ENCODE measurements around the gene CACNA2D4.

Gene CACNA2D4

GRCh38 chr12:1885082-1885596 lies 33.3 kb downstream of the CACNA2D4 start:
- no peak for DNase-seq

GRCh38 chr12:1884651-1885050 lies 33.8 kb downstream of the CACNA2D4 start:
- DNase-seq, result no peak

- DNase-seq, result no peak
Measured at GRCh38 chr12:1883513-1883912, 34.9 kb downstream of the CACNA2D4 start.

GRCh38 chr12:1882850-1883470 lies 35.5 kb downstream of the CACNA2D4 start:
- DNase-seq, result no peak

- DNase-seq, result no peak
Measured at GRCh38 chr12:1882405-1882804, 36.0 kb downstream of the CACNA2D4 start.

- DNase-seq, result no peak
Measured at GRCh38 chr12:1881936-1882335, 36.5 kb downstream of the CACNA2D4 start.

- DNase-seq, result no peak
Measured at GRCh38 chr12:1881301-1881700, 37.2 kb downstream of the CACNA2D4 start.

GRCh38 chr12:1880876-1881275 lies 37.6 kb downstream of the CACNA2D4 start:
- no peak for DNase-seq

- no peak for DNase-seq
Measured at GRCh38 chr12:1880153-1880845, 38.2 kb downstream of the CACNA2D4 start.

- DNase-seq, result no peak
Measured at GRCh38 chr12:1879633-1880032, 38.8 kb downstream of the CACNA2D4 start.

- no peak for DNase-seq
Measured at GRCh38 chr12:1878695-1879094, 39.8 kb downstream of the CACNA2D4 start.

GRCh38 chr12:1878214-1878613 lies 40.2 kb downstream of the CACNA2D4 start:
- no peak for DNase-seq

- no peak for DNase-seq
Measured at GRCh38 chr12:1877169-1877878, 41.1 kb downstream of the CACNA2D4 start.

GRCh38 chr12:1876086-1876485 lies 42.4 kb downstream of the CACNA2D4 start:
- no peak for DNase-seq

- no peak for DNase-seq
Measured at GRCh38 chr12:1875608-1876007, 42.8 kb downstream of the CACNA2D4 start.

- DNase-seq, result no peak
Measured at GRCh38 chr12:1873531-1874510, 44.6 kb downstream of the CACNA2D4 start.

- no peak for DNase-seq
Measured at GRCh38 chr12:1872448-1872847, 46.0 kb downstream of the CACNA2D4 start.

- no peak for DNase-seq
Measured at GRCh38 chr12:1872001-1872400, 46.5 kb downstream of the CACNA2D4 start.

GRCh38 chr12:1870998-1871917 lies 47.2 kb downstream of the CACNA2D4 start:
- DNase-seq, result no peak

- no peak for DNase-seq
Measured at GRCh38 chr12:1870086-1870485, 48.4 kb downstream of the CACNA2D4 start.

GRCh38 chr12:1869145-1869544 lies 49.3 kb downstream of the CACNA2D4 start:
- no peak for DNase-seq
